ENCODE data around the gene NOS1.

- TF ChIP-seq CTCF (IDR thresholded peaks at IDR 0.05 in 8 of 11, conservative IDR thresholded peaks at IDR 0.05 in 3 of 11), result no peak
- no peak for TF ChIP-seq POLR2A (IDR thresholded peaks at IDR 0.05)
Measured at GRCh38 chr12:117394491-117394890, 33.1 kb upstream of the NOS1 start.
